Measurements from ENCODE around the gene NAA10.

GRCh38 chrX:153944800-153945150, 9.9 kb upstream of the NAA10 start:
- TF ChIP-seq, protein P1, sequence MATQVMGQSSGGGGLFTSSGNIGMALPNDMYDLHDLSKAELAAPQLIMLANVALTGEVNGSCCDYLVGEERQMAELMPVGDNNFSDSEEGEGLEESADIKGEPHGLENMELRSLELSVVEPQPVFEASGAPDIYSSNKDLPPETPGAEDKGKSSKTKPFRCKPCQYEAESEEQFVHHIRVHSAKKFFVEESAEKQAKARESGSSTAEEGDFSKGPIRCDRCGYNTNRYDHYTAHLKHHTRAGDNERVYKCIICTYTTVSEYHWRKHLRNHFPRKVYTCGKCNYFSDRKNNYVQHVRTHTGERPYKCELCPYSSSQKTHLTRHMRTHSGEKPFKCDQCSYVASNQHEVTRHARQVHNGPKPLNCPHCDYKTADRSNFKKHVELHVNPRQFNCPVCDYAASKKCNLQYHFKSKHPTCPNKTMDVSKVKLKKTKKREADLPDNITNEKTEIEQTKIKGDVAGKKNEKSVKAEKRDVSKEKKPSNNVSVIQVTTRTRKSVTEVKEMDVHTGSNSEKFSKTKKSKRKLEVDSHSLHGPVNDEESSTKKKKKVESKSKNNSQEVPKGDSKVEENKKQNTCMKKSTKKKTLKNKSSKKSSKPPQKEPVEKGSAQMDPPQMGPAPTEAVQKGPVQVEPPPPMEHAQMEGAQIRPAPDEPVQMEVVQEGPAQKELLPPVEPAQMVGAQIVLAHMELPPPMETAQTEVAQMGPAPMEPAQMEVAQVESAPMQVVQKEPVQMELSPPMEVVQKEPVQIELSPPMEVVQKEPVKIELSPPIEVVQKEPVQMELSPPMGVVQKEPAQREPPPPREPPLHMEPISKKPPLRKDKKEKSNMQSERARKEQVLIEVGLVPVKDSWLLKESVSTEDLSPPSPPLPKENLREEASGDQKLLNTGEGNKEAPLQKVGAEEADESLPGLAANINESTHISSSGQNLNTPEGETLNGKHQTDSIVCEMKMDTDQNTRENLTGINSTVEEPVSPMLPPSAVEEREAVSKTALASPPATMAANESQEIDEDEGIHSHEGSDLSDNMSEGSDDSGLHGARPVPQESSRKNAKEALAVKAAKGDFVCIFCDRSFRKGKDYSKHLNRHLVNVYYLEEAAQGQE (IDR thresholded peaks at IDR 0.05; ENCODE audit: insufficient read depth in 1 of 2, low read depth in 2 of 2, low read length in 2 of 2): no peak
- TF ChIP-seq POLR2AphosphoS5 (IDR thresholded peaks at IDR 0.05; ENCODE audit: low read depth, low read length): no peak
- no peak for TF ChIP-seq FOXP2 (optimal IDR thresholded peaks at IDR 0.05; ENCODE audit: borderline replicate concordance, extremely low read depth, extremely low read length, insufficient read depth)
- TF ChIP-seq TAF1 (IDR thresholded peaks at IDR 0.05; ENCODE audit: borderline replicate concordance, insufficient read depth, low read length): no peak

Measured in PFSK-1 (cell line).